ENCODE data around the gene DRD2.

The DRD2 gene

DNA sequence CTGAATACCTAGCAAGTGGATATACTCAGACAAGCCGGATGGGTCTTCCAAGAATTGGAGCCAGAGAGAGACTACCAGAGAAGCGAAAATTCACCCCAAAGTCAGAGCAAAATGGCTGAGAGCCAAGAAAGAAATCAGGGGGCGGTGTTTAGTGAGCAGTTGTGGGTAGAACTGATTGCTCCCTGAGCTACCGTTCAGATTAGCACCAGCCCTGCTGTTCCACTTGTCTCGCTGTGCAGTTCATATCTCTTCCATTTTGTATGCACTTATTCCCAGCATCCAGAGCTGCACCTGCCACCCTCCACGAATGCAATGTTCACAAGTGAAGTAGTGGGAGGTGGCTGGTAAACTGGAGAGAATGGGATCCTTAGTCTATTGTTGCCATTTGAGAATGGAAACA, 25.5 kb downstream of the DRD2 start:
- no peak overlapping the region for H3K4me3 ChIP-seq (ENCODE audit: insufficient read depth, low read depth, low read length, poor library complexity, severe bottlenecking)
- H3K9me3 ChIP-seq (ENCODE audit: control insufficient read depth, low read length), result no peaks in the 10 kb centered on the region
- H3K36me3 ChIP-seq (ENCODE audit: control insufficient read depth, insufficient read depth, low read length), result no peaks in the 10 kb centered on the region
- no peak for DNase-seq
- no peaks in the 10 kb centered on the region for H3K4me1 ChIP-seq (ENCODE audit: control insufficient read depth, insufficient read depth, low read length, poor library complexity, severe bottlenecking)
- peaks cover 2% of the 10 kb centered on the region for H3K27me3 ChIP-seq (replicated peaks; ENCODE audit: control insufficient read depth, insufficient read depth, low read length, poor library complexity, severe bottlenecking)
- H3K27ac ChIP-seq (ENCODE audit: insufficient read depth, low read length, poor library complexity, severe bottlenecking), result no peak overlapping the region

DNA sequence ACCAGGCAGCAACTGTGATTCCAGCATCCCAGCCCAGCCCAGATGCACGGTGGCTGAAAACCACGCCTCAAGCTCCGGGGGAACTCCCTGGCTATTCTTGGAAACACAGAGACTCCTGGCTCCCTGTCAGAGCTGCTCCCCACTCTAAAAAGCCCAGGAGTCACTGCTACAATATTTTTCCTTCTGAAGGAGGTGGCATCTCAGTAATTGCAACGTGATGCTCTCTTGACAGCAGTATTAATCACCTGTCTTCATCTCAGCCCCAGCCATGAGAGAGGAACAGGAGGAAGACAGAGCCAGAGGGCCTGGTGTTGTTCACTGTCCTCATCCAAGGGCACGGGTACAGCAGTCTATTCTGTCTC, 26.9 kb downstream of the DRD2 start:
- no peak overlapping the region for H3K27ac ChIP-seq (ENCODE audit: insufficient read depth, low read length, poor library complexity, severe bottlenecking)
- DNase-seq, result no peak
- H3K4me3 ChIP-seq (ENCODE audit: insufficient read depth, low read depth, low read length, poor library complexity, severe bottlenecking), result no peak overlapping the region
- H3K27me3 ChIP-seq (replicated peaks; ENCODE audit: control insufficient read depth, insufficient read depth, low read length, poor library complexity, severe bottlenecking), result no peaks in the 10 kb centered on the region
- H3K9me3 ChIP-seq (ENCODE audit: control insufficient read depth, low read length), result no peaks in the 10 kb centered on the region
- no peaks in the 10 kb centered on the region for H3K4me1 ChIP-seq (ENCODE audit: control insufficient read depth, insufficient read depth, low read length, poor library complexity, severe bottlenecking)
- no peaks in the 10 kb centered on the region for H3K36me3 ChIP-seq (ENCODE audit: control insufficient read depth, insufficient read depth, low read length)

DNA sequence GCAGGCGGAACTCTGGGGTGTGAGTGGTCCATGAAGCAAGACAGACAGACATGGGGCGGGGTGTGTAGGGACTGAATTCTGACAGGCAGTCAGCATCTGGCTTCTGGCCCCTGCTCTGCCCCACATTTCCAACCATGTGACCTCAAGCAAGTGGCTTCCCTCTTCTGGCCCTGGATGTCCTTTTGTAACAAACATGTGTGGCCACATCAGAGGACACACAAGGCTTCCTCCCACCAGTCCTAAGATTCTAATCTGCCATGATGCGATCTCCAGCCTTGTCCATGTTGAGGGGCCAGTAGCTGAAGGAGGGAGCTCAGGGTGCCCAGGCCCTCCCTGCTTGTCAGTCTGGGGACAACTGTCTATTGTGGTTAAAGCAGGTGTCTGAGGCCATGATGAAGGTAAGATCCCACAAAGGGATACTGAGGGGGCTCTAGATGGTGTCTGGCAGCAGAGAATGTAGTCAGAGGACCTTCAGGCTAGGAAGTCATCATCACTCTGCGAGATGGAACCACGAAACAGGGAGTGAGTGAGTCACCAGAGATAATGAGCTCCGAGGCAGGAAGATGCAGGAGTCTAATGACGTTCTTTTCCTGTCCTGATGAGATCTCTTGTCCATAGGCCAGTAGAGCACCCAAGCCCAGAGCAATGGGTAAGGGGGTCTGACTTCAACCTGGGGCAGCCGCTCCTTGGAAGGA, 27.4 kb downstream of the DRD2 start:
- Histone ChIP-seq H3K4me3 (ENCODE audit: insufficient read depth, low read depth, low read length, poor library complexity, severe bottlenecking) (no peak overlapping the region), H3K36me3 (ENCODE audit: control insufficient read depth, insufficient read depth, low read length) (no peaks in the 10 kb centered on the region), H3K27ac (ENCODE audit: insufficient read depth, low read length, poor library complexity, severe bottlenecking) (peak overlapping the region; percentile 11), H3K4me1 (ENCODE audit: control insufficient read depth, insufficient read depth, low read length, poor library complexity, severe bottlenecking) (no peaks in the 10 kb centered on the region), H3K9me3 (ENCODE audit: control insufficient read depth, low read length) (no peaks in the 10 kb centered on the region), H3K27me3 (replicated peaks; ENCODE audit: control insufficient read depth, insufficient read depth, low read length, poor library complexity, severe bottlenecking) (no peaks in the 10 kb centered on the region)
- DNase-seq, result no peak

DNA sequence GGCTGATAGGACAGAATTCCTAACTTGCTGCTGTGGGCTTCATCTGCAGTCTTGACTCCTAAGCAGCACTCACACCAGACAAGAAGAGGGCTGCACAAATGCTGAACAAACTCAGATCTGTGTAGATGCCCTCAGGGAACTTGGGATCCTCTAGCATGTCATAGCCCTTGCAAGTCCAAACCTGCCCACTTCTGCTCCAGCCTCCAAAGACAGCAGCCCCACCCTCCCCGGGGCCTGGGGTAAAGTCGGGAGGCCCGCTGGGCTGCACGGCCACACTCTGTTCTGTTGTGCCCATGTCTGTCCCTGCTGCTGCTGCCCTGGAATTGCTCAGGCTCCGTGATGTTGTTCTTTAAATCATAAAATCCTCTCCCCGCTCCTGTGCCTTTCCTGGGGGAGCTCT, 28.3 kb downstream of the DRD2 start:
- H3K4me1 ChIP-seq (ENCODE audit: control insufficient read depth, insufficient read depth, low read length, poor library complexity, severe bottlenecking), result no peaks in the 10 kb centered on the region
- no peak overlapping the region for H3K27ac ChIP-seq (ENCODE audit: insufficient read depth, low read length, poor library complexity, severe bottlenecking)
- no peak for DNase-seq
- no peaks in the 10 kb centered on the region for H3K9me3 ChIP-seq (ENCODE audit: control insufficient read depth, low read length)
- H3K4me3 ChIP-seq (ENCODE audit: insufficient read depth, low read depth, low read length, poor library complexity, severe bottlenecking), result no peak overlapping the region
- H3K36me3 ChIP-seq (ENCODE audit: control insufficient read depth, insufficient read depth, low read length), result no peaks in the 10 kb centered on the region
- no peaks in the 10 kb centered on the region for H3K27me3 ChIP-seq (replicated peaks; ENCODE audit: control insufficient read depth, insufficient read depth, low read length, poor library complexity, severe bottlenecking)

DNA sequence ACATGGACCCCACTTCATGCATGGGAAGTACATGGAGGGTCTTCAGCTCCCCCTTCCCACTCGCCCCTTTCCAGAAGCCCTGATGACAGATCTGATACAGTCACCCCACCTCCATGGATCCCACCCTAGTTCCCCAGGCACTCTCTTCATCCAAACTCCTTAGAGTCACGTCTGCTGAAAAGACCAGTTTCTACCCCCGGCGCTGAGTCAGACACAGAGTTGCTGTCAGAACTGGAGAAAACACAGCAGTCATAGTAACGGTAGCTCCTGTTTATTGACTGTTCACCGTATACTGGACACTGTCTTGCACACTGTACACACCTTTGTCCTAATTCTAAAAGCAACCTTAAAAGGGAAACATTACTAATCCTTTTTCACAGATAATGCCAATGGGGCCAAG, 29.1 kb downstream of the DRD2 start:
- no peak overlapping the region for H3K4me3 ChIP-seq (ENCODE audit: insufficient read depth, low read depth, low read length, poor library complexity, severe bottlenecking)
- no peak overlapping the region for H3K27ac ChIP-seq (ENCODE audit: insufficient read depth, low read length, poor library complexity, severe bottlenecking)
- H3K4me1 ChIP-seq (ENCODE audit: control insufficient read depth, insufficient read depth, low read length, poor library complexity, severe bottlenecking), result no peaks in the 10 kb centered on the region
- H3K9me3 ChIP-seq (ENCODE audit: control insufficient read depth, low read length), result no peaks in the 10 kb centered on the region
- DNase-seq, result no peak
- H3K27me3 ChIP-seq (replicated peaks; ENCODE audit: control insufficient read depth, insufficient read depth, low read length, poor library complexity, severe bottlenecking), result no peaks in the 10 kb centered on the region
- no peaks in the 10 kb centered on the region for H3K36me3 ChIP-seq (ENCODE audit: control insufficient read depth, insufficient read depth, low read length)

DNA sequence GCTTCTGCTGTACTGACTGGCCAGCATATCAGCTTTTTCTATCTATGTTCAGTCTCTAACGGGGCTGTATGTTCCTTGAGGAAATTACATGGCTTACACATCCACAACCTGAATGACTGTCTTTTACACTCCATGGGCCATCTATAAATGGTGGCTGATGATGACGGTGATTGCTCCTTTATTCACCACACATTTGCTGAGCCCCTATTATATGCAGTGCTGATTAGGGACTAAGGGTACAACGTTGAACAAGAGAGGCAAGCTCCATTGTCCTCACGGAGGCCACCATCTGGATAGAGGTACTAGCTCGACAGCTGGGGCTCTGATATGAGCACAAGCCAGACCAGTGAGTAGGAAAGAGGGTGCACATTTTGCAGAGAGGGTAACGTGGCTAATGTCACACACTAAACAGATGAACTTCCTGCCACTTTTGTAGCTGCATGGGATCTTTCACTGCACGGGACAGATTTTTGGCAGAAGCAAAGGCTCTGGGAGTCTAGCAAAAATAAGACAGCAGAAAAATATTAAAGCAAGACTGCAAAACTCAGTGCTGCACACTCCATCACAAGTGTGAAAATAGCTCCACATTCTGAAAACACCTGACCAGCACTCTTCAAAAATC, 30.6 kb downstream of the DRD2 start:
- Histone ChIP-seq H3K36me3 (ENCODE audit: control insufficient read depth, insufficient read depth, low read length) (no peaks in the 10 kb centered on the region), H3K27me3 (replicated peaks; ENCODE audit: control insufficient read depth, insufficient read depth, low read length, poor library complexity, severe bottlenecking) (no peaks in the 10 kb centered on the region), H3K4me3 (ENCODE audit: insufficient read depth, low read depth, low read length, poor library complexity, severe bottlenecking) (no peak overlapping the region), H3K27ac (ENCODE audit: insufficient read depth, low read length, poor library complexity, severe bottlenecking) (no peak overlapping the region), H3K9me3 (ENCODE audit: control insufficient read depth, low read length) (no peaks in the 10 kb centered on the region), H3K4me1 (ENCODE audit: control insufficient read depth, insufficient read depth, low read length, poor library complexity, severe bottlenecking) (no peaks in the 10 kb centered on the region)
- no peak for DNase-seq

DNA sequence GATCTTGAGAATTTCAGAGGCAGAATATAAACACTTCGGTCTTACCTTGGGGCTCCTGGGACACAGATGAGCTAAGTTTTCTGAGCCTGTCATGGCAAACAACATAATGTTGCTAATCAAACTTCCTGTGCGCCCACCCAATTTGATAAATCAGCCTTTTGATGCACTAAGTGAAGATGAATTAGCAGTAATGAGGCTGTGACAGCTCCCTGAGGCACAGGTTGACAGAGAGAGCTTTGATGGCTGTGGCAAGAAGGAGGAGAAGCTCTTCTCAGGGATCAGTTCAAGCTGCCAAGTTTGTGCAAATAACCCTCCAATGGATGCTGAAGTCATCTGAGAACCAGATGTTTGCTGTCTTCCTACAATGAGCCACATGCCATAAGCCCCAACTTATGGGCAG, 34.4 kb downstream of the DRD2 start:
- no peak overlapping the region for H3K4me3 ChIP-seq (ENCODE audit: insufficient read depth, low read depth, low read length, poor library complexity, severe bottlenecking)
- no peaks in the 10 kb centered on the region for H3K36me3 ChIP-seq (ENCODE audit: control insufficient read depth, insufficient read depth, low read length)
- H3K27me3 ChIP-seq (replicated peaks; ENCODE audit: control insufficient read depth, insufficient read depth, low read length, poor library complexity, severe bottlenecking), result no peaks in the 10 kb centered on the region
- no peak overlapping the region for H3K27ac ChIP-seq (ENCODE audit: insufficient read depth, low read length, poor library complexity, severe bottlenecking)
- no peaks in the 10 kb centered on the region for H3K4me1 ChIP-seq (ENCODE audit: control insufficient read depth, insufficient read depth, low read length, poor library complexity, severe bottlenecking)
- H3K9me3 ChIP-seq (ENCODE audit: control insufficient read depth, low read length), result no peaks in the 10 kb centered on the region
- no peak for DNase-seq

DNA sequence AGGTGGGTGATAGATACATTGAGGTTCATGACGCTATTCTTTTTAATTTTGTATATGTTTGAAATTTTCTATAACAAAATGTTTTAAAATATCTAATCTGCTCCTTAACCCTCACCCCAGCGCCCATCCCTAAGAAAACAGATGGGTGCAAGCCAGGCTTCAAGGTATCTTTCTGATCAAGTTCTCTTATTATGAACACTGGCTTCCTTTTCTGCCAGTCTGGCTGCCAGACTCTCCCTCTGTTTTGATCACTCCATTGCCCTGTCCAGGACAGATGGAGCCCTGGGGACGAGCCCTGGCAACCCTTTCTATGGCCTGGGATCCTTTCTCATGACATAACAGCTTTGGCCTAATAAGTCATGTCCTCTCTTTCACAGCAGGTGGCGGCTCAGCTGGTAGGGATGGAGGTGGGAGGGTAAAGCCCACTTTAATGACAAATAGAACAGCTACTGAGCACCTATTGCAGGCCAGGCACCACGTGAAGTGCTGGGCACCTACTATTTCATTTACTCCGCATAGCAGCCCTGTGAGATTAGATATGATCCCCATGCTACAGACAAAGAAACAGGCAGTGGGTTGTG, 38.4 kb downstream of the DRD2 start:
- Histone ChIP-seq H3K36me3 (ENCODE audit: control insufficient read depth, insufficient read depth, low read length) (no peaks in the 10 kb centered on the region), H3K27ac (ENCODE audit: insufficient read depth, low read length, poor library complexity, severe bottlenecking) (no peak overlapping the region), H3K4me3 (ENCODE audit: insufficient read depth, low read depth, low read length, poor library complexity, severe bottlenecking) (no peak overlapping the region), H3K27me3 (replicated peaks; ENCODE audit: control insufficient read depth, insufficient read depth, low read length, poor library complexity, severe bottlenecking) (no peaks in the 10 kb centered on the region), H3K9me3 (ENCODE audit: control insufficient read depth, low read length) (no peaks in the 10 kb centered on the region), H3K4me1 (ENCODE audit: control insufficient read depth, insufficient read depth, low read length, poor library complexity, severe bottlenecking) (no peaks in the 10 kb centered on the region)
- DNase-seq, result no peak

DNA sequence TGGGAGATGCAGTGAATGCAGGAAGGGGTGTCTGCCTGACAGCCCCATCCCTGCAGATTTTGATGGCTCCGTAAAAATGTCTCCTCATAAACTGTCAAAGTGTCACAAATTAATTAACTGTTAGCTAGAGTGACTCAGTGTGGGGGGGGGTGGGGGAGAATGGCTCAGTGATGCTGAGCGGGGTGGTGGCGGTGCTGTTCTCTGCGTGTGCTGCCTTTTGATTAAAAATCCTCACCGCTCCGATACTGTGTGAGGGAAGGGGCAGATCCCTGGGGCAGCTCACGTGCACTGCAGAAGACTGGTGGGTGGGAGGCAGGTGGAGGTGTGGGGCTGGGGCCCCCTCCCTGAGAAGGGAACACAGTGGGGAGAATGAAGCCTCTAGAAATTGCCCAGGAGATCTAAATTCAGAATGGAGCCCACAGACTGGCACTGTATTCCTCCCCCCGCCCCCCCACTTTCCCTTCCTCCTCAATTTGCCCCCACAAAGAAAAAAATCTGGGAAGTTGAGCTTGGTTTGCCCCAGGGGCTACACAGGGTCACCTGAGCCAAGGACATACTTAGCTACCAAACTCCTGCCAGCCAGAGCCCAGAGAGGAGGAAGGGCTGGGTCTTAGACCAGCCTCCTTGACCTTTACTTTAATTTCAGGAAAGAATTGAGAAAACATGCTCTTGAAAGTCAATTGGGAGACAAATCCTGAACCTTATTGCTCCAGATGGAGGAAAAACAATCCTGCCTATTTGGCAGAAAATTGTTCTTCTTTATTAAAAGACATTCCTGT, 39.8 kb downstream of the DRD2 start:
- no peak overlapping the region for H3K4me3 ChIP-seq (ENCODE audit: insufficient read depth, low read depth, low read length, poor library complexity, severe bottlenecking)
- no peak for DNase-seq

DNA sequence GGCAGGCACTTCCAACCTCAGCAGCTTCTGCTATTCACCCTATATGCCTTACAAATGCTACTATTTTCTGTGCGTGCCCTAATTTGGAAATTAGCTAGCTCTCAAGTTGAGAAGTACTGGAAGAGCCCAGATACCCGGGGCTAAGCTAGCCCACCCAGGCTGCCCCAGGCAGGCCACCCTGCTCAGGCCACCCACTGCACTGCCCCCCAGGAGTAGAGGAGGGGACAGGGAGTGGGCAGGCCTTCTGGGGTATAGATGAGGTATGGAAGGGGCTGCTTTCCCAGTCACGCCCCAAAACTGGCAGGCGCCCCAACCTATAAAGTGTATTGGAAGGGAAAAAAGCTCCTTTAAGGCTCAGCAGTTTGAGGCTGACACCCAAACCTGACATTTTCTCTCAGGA, 43.5 kb downstream of the DRD2 start:
- H3K9me3 ChIP-seq (ENCODE audit: control insufficient read depth, low read length), result no peaks in the 10 kb centered on the region
- no peak for DNase-seq
- H3K4me1 ChIP-seq (ENCODE audit: control insufficient read depth, insufficient read depth, low read length, poor library complexity, severe bottlenecking), result no peaks in the 10 kb centered on the region
- H3K27ac ChIP-seq (ENCODE audit: insufficient read depth, low read length, poor library complexity, severe bottlenecking), result no peak overlapping the region
- no peak overlapping the region for H3K4me3 ChIP-seq (ENCODE audit: insufficient read depth, low read depth, low read length, poor library complexity, severe bottlenecking)
- H3K36me3 ChIP-seq (ENCODE audit: control insufficient read depth, insufficient read depth, low read length), result no peaks in the 10 kb centered on the region
- no peaks in the 10 kb centered on the region for H3K27me3 ChIP-seq (replicated peaks; ENCODE audit: control insufficient read depth, insufficient read depth, low read length, poor library complexity, severe bottlenecking)

More for the DNA sequence above, 39.8 kb downstream of the DRD2 start:
- no peaks in the 10 kb centered on the region for H3K4me1 ChIP-seq (ENCODE audit: control insufficient read depth, insufficient read depth, low read length, poor library complexity, severe bottlenecking)
- H3K27ac ChIP-seq (ENCODE audit: insufficient read depth, low read length, poor library complexity, severe bottlenecking), result no peak overlapping the region
- H3K9me3 ChIP-seq (ENCODE audit: control insufficient read depth, low read length), result no peaks in the 10 kb centered on the region
- H3K36me3 ChIP-seq (ENCODE audit: control insufficient read depth, insufficient read depth, low read length), result no peaks in the 10 kb centered on the region
- H3K27me3 ChIP-seq (replicated peaks; ENCODE audit: control insufficient read depth, insufficient read depth, low read length, poor library complexity, severe bottlenecking), result no peaks in the 10 kb centered on the region
